ENCODE measurements around the gene RNF121.

DNA sequence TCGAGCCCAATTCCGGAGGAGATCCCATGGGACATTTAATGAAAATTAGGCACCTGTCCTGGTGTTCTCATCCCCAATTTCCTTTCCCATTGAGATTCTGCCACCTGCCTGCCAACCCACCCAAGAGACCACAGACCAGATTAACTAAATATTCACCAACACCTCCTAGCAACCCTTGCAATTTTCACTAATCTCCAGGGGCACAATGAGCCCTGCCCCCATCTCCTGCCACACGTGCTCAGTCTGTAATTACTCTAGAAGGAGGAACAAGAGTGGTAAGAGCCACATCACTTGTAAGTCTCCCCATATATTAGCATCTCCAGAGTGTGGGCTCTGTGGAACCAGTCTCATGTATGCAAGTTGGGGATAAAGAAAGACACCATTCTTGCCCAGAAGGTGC lies 107.8 kb downstream of the RNF121 start:
- TF ChIP-seq, protein P1, sequence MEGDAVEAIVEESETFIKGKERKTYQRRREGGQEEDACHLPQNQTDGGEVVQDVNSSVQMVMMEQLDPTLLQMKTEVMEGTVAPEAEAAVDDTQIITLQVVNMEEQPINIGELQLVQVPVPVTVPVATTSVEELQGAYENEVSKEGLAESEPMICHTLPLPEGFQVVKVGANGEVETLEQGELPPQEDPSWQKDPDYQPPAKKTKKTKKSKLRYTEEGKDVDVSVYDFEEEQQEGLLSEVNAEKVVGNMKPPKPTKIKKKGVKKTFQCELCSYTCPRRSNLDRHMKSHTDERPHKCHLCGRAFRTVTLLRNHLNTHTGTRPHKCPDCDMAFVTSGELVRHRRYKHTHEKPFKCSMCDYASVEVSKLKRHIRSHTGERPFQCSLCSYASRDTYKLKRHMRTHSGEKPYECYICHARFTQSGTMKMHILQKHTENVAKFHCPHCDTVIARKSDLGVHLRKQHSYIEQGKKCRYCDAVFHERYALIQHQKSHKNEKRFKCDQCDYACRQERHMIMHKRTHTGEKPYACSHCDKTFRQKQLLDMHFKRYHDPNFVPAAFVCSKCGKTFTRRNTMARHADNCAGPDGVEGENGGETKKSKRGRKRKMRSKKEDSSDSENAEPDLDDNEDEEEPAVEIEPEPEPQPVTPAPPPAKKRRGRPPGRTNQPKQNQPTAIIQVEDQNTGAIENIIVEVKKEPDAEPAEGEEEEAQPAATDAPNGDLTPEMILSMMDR (IDR thresholded peaks at IDR 0.05), result no peak
- TF ChIP-seq POLR2A (IDR thresholded peaks at IDR 0.05), result no peak
